ENCODE measurements around the gene PTCSC3.

The PTCSC3 gene

GRCh38 chr14:36176524-36176923 is at the start of gene PTCSC3:
Gene PTCSC3, minus strand, starts transcription at chr14:36176722.
- no peak for DNase-seq (ENCODE audit: low spot score)

- DNase-seq (ENCODE audit: low spot score), result no peak
Observed at GRCh38 chr14:36226164-36226563, 49.6 kb upstream of the PTCSC3 start.

GRCh38 chr14:36224176-36224575 is 47.7 kb upstream of the PTCSC3 start:
- DNase-seq (ENCODE audit: low spot score), result no peak

- no peak for DNase-seq (ENCODE audit: low spot score)
Observed at GRCh38 chr14:36223558-36223957, 47.0 kb upstream of the PTCSC3 start.

GRCh38 chr14:36222952-36223468 is 46.5 kb upstream of the PTCSC3 start:
- no peak for DNase-seq (ENCODE audit: low spot score)

- DNase-seq (ENCODE audit: low spot score), result no peak
Observed at GRCh38 chr14:36222337-36222736, 45.8 kb upstream of the PTCSC3 start.

GRCh38 chr14:36221112-36221511 is 44.6 kb upstream of the PTCSC3 start:
- peak; percentile 65 for DNase-seq (ENCODE audit: low spot score)

GRCh38 chr14:36217732-36218131 is 41.2 kb upstream of the PTCSC3 start:
- DNase-seq (ENCODE audit: low spot score), result no peak

- no peak for DNase-seq (ENCODE audit: low spot score)
Observed at GRCh38 chr14:36217027-36217426, 40.5 kb upstream of the PTCSC3 start.

GRCh38 chr14:36215217-36215598 is 38.7 kb upstream of the PTCSC3 start:
- no peak for DNase-seq (ENCODE audit: low spot score)

GRCh38 chr14:36214476-36215216 is 38.1 kb upstream of the PTCSC3 start:
- no peak for DNase-seq (ENCODE audit: low spot score)

GRCh38 chr14:36212987-36213386 is 36.5 kb upstream of the PTCSC3 start:
- DNase-seq (ENCODE audit: low spot score), result no peak

- no peak for DNase-seq (ENCODE audit: low spot score)
Observed at GRCh38 chr14:36212577-36212976, 36.1 kb upstream of the PTCSC3 start.

- no peak for DNase-seq (ENCODE audit: low spot score)
Observed at GRCh38 chr14:36208690-36209278, 32.3 kb upstream of the PTCSC3 start.

GRCh38 chr14:36207500-36207899 is 31.0 kb upstream of the PTCSC3 start:
- no peak for DNase-seq (ENCODE audit: low spot score)

- DNase-seq (ENCODE audit: low spot score), result no peak
Observed at GRCh38 chr14:36204461-36205073, 28.0 kb upstream of the PTCSC3 start.

GRCh38 chr14:36198378-36198777 is 21.9 kb upstream of the PTCSC3 start:
- DNase-seq (ENCODE audit: low spot score), result no peak

- DNase-seq (ENCODE audit: low spot score), result no peak
Observed at GRCh38 chr14:36194663-36195062, 18.1 kb upstream of the PTCSC3 start.

GRCh38 chr14:36192530-36192929 is 16.0 kb upstream of the PTCSC3 start:
- no peak for DNase-seq (ENCODE audit: low spot score)

GRCh38 chr14:36183402-36183801 is 6.9 kb upstream of the PTCSC3 start:
- DNase-seq (ENCODE audit: low spot score), result no peak

- DNase-seq (ENCODE audit: low spot score), result no peak
Observed at GRCh38 chr14:36181417-36181816, 4.9 kb upstream of the PTCSC3 start.

GRCh38 chr14:36177489-36177888 is 967 bp upstream of the PTCSC3 start:
- DNase-seq (ENCODE audit: low spot score), result no peak

GRCh38 chr14:36174767-36175424 is 1.6 kb downstream of the PTCSC3 start:
- DNase-seq (ENCODE audit: low spot score), result no peak
